NCI-H1105 (cell line): ENCODE data around the gene ABCC12.
A peak's percentile ranks its signal among the peaks of the same experiment; 100 is the strongest.

Source experiments
- DNase-seq: peaks from one replicate; lab custom pipeline; 2025; lab: John Stamatoyannopoulos, UW

The ABCC12 gene

DNA sequence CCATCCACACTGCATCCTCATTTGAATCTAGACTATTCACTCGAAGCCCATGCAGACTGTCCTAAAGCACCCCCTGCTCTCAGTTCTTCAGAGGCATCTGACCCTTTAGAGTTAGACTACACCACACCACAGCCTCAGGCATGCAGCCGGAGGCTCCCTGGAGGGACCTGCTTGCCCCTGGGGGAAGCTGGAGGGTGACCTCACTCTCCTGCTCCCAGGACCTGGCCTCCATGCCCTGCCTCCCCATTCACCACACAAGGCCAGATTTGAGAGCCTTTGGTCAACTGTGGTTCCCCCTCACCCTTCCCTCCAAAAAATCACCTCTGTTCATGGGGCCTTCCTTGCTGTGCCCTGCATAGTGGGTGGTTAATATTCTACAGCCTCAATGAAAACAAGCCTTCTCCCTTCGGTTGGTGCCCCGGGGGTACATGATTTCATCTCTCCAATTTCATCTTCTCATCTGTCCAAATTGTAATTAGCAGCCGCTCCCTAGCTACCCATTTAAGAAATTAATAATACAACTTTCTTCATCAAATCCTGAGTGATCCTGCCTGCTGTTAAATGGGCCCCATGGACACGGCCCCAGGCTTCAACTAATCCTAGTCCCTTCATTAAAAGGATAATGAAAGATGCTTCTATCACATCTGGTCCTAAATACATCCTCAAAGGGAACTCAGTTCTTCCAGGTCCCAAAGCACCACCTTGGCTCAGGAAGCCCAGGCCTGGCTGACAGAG, 24.4 kb downstream of the ABCC12 start:
- no peak for DNase-seq

GRCh38 chr16:48129926-48130325, 25.9 kb downstream of the ABCC12 start:
- DNase-seq = no peak

GRCh38 chr16:48128769-48129168, 27.0 kb downstream of the ABCC12 start:
- no peak for DNase-seq

- DNase-seq = no peak
Measured at GRCh38 chr16:48126801-48127644, 28.8 kb downstream of the ABCC12 start.

- no peak for DNase-seq
Measured at GRCh38 chr16:48125888-48126287, 29.9 kb downstream of the ABCC12 start.

DNA sequence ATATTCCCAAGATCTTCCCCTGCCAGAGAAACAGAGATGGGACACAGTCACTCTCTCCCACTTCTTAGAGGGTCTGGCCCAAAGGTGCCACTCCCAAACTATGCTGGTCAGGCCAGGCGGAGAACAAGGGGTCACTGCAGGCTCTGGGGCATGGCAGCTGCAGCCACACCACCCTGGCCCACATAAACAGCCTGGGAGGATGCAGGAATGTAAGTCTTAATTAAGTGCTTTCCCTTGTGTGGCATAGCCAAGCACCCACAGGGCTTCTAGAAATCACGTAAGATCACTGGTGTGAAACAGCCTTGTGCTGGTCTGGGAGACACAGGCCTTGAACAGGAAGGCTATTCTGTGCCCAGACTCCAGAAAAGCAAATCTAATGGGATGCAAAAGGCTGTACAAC, 31.5 kb downstream of the ABCC12 start:
- DNase-seq = no peak

GRCh38 chr16:48123104-48123788, 32.5 kb downstream of the ABCC12 start:
- DNase-seq = no peak

DNA sequence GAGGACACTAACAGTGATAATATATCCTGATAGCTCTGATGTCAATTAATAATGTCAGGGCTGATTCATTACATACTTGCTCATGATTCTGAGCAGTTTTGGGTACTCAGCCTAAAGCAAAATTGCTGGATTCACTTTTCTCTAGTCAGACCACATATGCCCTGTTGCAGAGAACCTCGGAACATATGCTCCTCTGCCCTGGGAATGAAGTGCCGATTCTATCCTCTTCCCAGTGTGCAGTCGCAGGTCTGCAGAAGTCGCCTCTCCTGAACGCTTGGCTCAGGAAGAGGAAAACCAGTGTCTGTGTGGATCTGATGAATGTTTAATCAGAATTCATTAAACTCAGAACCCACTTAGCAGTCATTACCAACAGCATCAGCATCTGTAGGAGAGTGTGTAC, 34.5 kb downstream of the ABCC12 start:
- DNase-seq = no peak

- DNase-seq = no peak
Measured at GRCh38 chr16:48118841-48119240, 37.0 kb downstream of the ABCC12 start.

DNA sequence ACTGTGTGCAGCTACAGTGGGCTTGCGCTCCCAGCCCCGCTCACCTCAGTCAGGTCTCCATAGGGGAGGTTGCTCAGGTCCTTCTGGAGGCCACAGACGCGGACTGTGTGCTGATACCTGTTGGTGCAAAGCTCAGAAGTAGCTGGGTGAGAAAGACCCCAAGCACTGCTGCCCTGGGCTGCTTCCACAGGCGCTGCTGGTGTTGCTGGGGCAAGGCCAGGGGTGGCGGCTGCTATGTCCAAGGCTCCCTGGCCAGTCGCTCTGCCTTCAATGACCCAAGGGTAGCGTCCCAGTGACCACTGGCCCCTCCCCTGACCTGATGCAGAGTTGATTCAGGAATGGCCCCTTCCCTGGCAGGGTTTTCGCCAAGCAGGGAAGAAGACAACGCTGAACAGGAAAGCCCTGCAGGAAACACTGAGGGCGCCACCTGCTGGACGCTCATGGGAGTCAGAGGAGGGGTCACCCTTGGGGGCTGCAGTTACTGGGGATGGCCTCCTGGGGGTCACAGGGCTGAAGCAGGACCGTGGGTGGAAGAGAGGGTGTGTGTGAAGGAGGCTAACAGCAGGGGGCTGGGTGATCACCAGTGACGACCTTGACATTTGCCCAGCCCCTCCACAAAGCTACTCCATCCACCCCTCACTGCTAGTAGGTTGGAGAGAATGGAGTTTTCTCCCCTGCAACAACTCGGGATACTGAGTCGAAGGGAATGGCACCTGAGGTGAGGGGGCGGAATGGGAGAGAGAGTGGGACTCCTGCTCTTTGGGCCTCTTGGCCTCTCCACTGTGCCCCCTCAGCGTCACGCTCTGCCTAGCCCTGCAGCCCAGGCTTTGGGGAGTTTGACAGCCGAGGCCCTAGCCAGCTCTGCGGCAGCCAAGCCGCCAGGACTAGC, 38.3 kb downstream of the ABCC12 start:
- DNase-seq = peak; percentile 65

DNA sequence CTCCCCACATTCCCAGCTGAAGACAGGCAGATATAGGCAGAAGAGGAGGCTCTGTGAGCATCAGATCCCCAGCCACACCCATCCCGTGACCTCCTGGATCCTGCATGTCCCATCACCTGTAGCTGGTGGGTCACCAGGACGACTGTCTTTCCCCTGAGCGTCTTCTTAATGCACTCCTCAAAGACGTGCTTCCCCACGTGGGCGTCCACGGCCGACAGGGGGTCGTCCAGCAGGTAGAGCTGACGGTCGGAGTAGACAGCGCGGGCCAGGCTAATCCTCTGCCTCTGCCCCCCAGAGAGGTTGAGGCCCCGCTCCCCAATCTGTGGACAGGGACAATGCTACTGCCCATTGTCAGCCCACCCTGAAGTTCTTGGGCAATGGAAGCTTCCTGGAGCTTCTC, 40.5 kb downstream of the ABCC12 start:
- no peak for DNase-seq

DNA sequence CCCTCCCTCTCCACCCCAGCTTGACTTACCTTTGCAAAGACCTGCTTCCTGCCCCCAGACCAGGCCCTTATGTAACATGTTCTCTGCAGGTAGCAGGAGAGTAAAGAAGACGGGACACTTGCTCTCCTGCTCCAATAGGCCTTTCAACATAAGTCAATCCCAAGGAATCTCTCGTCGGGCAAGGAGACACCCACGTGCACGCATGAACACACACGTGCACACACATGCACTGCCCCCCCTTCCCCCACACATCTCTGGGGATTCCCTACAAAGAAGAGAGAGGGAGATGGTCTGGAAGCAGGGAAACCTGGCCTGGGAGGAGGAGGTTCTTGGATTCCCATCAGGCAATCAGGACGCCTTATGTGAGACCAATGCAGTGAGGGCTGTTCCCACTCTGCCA, 41.4 kb downstream of the ABCC12 start:
- no peak for DNase-seq

- DNase-seq = no peak
Measured at GRCh38 chr16:48113471-48113870, 42.3 kb downstream of the ABCC12 start.

GRCh38 chr16:48113001-48113400, 42.8 kb downstream of the ABCC12 start:
- DNase-seq = no peak

DNA sequence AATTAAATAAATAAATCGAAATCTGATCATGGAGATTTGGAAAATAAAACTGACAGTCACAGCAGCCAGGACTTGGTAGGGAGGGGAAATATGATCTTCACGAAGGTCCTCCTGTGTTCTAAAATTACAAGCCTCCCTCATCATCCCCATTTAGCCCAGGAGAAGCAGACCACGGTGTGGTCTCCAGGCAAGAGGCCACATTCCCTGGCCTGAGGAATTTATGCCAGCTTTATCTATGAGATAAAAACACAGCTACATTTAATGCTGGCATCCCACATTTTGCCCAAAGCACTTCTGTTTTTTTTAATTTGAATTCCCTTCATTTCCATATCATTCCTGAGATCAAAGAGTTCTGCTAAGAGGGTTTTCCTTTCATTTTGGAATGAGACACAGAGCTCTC, 43.2 kb downstream of the ABCC12 start:
- DNase-seq = no peak

DNA sequence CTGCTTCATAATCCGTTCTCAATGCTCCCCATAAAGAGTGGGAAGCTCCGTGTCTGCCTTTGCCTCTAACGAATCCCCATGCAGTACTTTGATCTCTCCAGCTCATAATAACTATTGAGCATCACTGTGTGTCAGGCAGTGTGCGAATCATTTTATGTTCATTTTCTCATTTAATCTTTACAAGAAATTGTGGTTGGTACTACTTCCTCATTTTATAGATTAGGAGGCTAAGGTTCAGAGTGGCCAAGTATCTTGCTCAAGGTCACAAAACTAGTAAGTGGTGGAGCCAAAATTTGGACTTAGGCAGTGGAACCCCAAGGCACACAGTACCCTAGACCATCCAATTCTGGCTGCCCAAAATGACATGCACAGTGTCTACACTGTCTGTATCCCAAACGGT, 44.8 kb downstream of the ABCC12 start:
- DNase-seq = no peak

- DNase-seq = no peak
Measured at GRCh38 chr16:48110000-48110399, 45.8 kb downstream of the ABCC12 start.

GRCh38 chr16:48109475-48109874, 46.3 kb downstream of the ABCC12 start:
- DNase-seq = no peak

DNA sequence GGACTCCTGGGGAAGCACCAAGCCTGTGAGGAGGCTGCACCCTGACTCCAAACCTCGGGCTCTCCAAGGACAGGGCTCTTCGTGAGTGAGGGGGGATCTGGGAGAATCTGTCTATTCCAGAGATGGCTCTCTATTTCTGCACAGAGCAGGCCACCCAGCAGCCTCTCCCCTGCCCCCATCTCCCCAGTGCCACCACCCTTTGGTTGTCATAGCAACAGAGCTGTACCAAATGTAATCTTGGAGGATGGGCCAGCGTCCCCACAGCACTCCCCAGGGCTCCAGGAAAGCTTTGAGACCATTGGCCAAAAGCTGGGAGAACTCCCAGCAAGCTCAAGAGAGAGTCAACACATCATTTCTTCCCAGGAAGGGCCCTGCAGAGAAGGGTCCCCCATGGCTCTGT, 49.3 kb downstream of the ABCC12 start:
- no peak for DNase-seq
